GM23248 (cell line): Measurements from ENCODE around the gene IGF2BP1. TPM values are rescaled to one million over a fixed set of nuclear protein-coding genes. Genes with fewer than 3 reads are reported as not detected.
"Not testable (repeated sequence)": the region's sequence is repeated elsewhere in the genome, so short reads cannot be mapped to it uniquely, and the experiment has no call there.

Experiments
- DNase-seq: peaks from one replicate; pipeline ENCODE4 v3.0.0-alpha.2; 2015
- H2AFZ ChIP-seq: fragments of 200-600 bp; sonication (generic); 2 replicates; pipeline ENCODE4 v1.6.1; 2016; ENCODE audit warnings: antibody characterized with exemption
- H3F3A ChIP-seq: fragments of 200-600 bp; sonication (generic); 2 replicates; pipeline ENCODE4 v1.6.1; 2016; ENCODE audit warnings: mild to moderate bottlenecking, antibody characterized with exemption, mixed run types; ENCODE audit not compliant: insufficient read depth
- H3K27ac ChIP-seq: fragments of 200-600 bp; sonication (generic); 2 replicates; pipeline ENCODE4 v1.5.1; 2016; ENCODE audit warnings: mild to moderate bottlenecking
- H3K27me3 ChIP-seq: fragments of 200-600 bp; sonication (generic); replicated peaks from 2 replicates; pipeline ENCODE4 v1.6.1; 2016; ENCODE audit warnings: mild to moderate bottlenecking; ENCODE audit not compliant: insufficient read depth
- H3K36me3 ChIP-seq: fragments of 200-600 bp; sonication (generic); 2 replicates; pipeline ENCODE4 v1.6.1; 2016; ENCODE audit warnings: low read depth, mild to moderate bottlenecking
- H3K4me1 ChIP-seq: fragments of 200-600 bp; sonication (generic); 2 replicates; pipeline ENCODE4 v1.6.1; 2016; ENCODE audit warnings: mild to moderate bottlenecking; ENCODE audit not compliant: insufficient read depth
- H3K4me2 ChIP-seq: fragments of 200-600 bp; sonication (generic); one replicate; pipeline ENCODE4 v1.6.1; 2016; ENCODE audit warnings: mild to moderate bottlenecking; ENCODE audit not compliant: unreplicated experiment
- H3K4me3 ChIP-seq: fragments of 200-600 bp; sonication (generic); 2 replicates; pipeline ENCODE4 v1.5.1; 2016; ENCODE audit warnings: mild to moderate bottlenecking
- H3K79me2 ChIP-seq: fragments of 200-600 bp; sonication (generic); 2 replicates; pipeline ENCODE4 v1.6.1; 2016; ENCODE audit warnings: mild to moderate bottlenecking; ENCODE audit not compliant: insufficient read depth
- H3K9ac ChIP-seq: fragments of 200-600 bp; sonication (generic); 2 replicates; pipeline ENCODE4 v1.6.1; 2016; ENCODE audit warnings: mild to moderate bottlenecking
- H3K9me2 ChIP-seq: fragments of 200-600 bp; sonication (generic); 2 replicates; pipeline ENCODE4 v1.6.1; 2016; ENCODE audit warnings: mixed run types, mild to moderate bottlenecking, moderate library complexity; ENCODE audit not compliant: insufficient read depth
- H3K9me3 ChIP-seq: fragments of 200-600 bp; sonication (generic); one replicate; pipeline ENCODE4 v1.6.1; 2017; ENCODE audit warnings: low read depth
- H4K20me1 ChIP-seq: fragments of 200-600 bp; sonication (generic); 2 replicates; pipeline ENCODE4 v1.6.0; 2016; ENCODE audit not compliant: insufficient read depth
- EZH2 ChIP-seq: fragments of 200-600 bp; sonication (generic); IDR thresholded peaks from 2 replicates; pipeline ENCODE4 v1.6.1; 2018; ENCODE audit warnings: antibody characterized with exemption, mild to moderate bottlenecking; ENCODE audit not compliant: insufficient read depth, poor library complexity, severe bottlenecking
- EZH2phosphoT487 ChIP-seq: fragments of 200-600 bp; sonication (generic); IDR thresholded peaks from 2 replicates; pipeline ENCODE4 v1.6.1; 2018; ENCODE audit warnings: antibody characterized with exemption, moderate library complexity, mild to moderate bottlenecking, low read depth; ENCODE audit not compliant: insufficient read depth
- WGBS, 2 experiments: methylation state at CpG; one replicate each; pipeline ENCODE4 v1.1.6; 2015 to 2017; ENCODE audit warnings: low lambda C conversion rate in 2 of 2, low coverage in 1 of 2; ENCODE audit errors: missing lambda C conversion rate in 2 of 2; 5-methylcytosine and 5-hydroxymethylcytosine counted together
- in situ Hi-C: fragments of 300-500 bp; cut with MboI; formaldehyde crosslinking; loops from 2 replicates; pipeline ENCODE4 v1.15.0; 2020
- polyA plus RNA-seq: library from polyadenylated mRNA; unstranded; fragments of >200 nt; fragmentation: Nextera tagmentation; extraction: Ambion mirVana; gene quantifications from 2 replicates; pipeline ENCODE4 v1.2.1, GENCODE V29; 2016
- total RNA-seq: library from RNA; depleted of rRNA; stranded (reverse); fragments of >200 nt; shearing (Covaris generic); gene quantifications from 2 replicates; pipeline ENCODE4 v1.2.3, GENCODE V29; 2014

Gene IGF2BP1
- total and polyA plus RNA-seq, 2 experiments from 2014 or later, result 4.3 to 8.1 TPM

- DNase-seq, result no peak
- H3K27me3 ChIP-seq, result no peaks in the 10 kb centered on the region
- H3K9me2 ChIP-seq, result no peaks in the 10 kb centered on the region
- H3K4me2 ChIP-seq, result no peak overlapping the region
- H3F3A ChIP-seq, result no peaks in the 10 kb centered on the region
- no peak overlapping the region for H3K4me3 ChIP-seq
- in situ Hi-C loops, result no loop called here
- H3K36me3 ChIP-seq, result no peaks in the 10 kb centered on the region
- WGBS, 2 experiments, result 29% methylated on average over 3 of the region's 3 CpGs
- peaks cover 47% of the 10 kb centered on the region for H3K79me2 ChIP-seq
- no peak overlapping the region for H2AFZ ChIP-seq
- no peak overlapping the region for H3K27ac ChIP-seq
- H3K9me3 ChIP-seq, result no peaks in the 10 kb centered on the region
- H4K20me1 ChIP-seq, result no peaks in the 10 kb centered on the region
- no peak overlapping the region for H3K9ac ChIP-seq
- H3K4me1 ChIP-seq, result peaks cover 24% of the 10 kb centered on the region
- TF ChIP-seq EZH2 (no peak), EZH2phosphoT487 (no peak)
These were observed 27.3 kb downstream of the IGF2BP1 start for GRCh38 chr17:49024523-49024922.

GRCh38 chr17:49026447-49026846 lies 29.3 kb downstream of the IGF2BP1 start:
- H3K27ac ChIP-seq, H3F3A ChIP-seq, H3K9ac ChIP-seq, in situ Hi-C loops, H3K9me2 ChIP-seq, H3K27me3 ChIP-seq, H3K4me3 ChIP-seq, H3K4me2 ChIP-seq, H2AFZ ChIP-seq, H3K9me3 ChIP-seq, H3K36me3 ChIP-seq, DNase-seq, H4K20me1 ChIP-seq: not testable (repeated sequence)
- WGBS, 2 experiments, result 87 to 90% methylated on average over 4 of the region's 4 CpGs
- H3K79me2 ChIP-seq, result peaks cover 38% of the 10 kb centered on the region
- peaks cover 17% of the 10 kb centered on the region for H3K4me1 ChIP-seq

GRCh38 chr17:49028271-49028670 lies 31.1 kb downstream of the IGF2BP1 start:
- no peaks in the 10 kb centered on the region for H4K20me1 ChIP-seq
- H2AFZ ChIP-seq, result no peak overlapping the region
- no peaks in the 10 kb centered on the region for H3K9me2 ChIP-seq
- H3K9me3 ChIP-seq, result no peaks in the 10 kb centered on the region
- H3K4me2 ChIP-seq, result no peak overlapping the region
- no peak overlapping the region for H3K27ac ChIP-seq
- H3K4me3 ChIP-seq, result no peak overlapping the region
- no peaks in the 10 kb centered on the region for H3K27me3 ChIP-seq
- H3K79me2 ChIP-seq, result peaks cover 26% of the 10 kb centered on the region
- no peak overlapping the region for H3K9ac ChIP-seq
- H3K4me1 ChIP-seq, result no peaks in the 10 kb centered on the region
- WGBS, 2 experiments, result 72 to 88% methylated on average over 1 of the region's 1 CpG
- no peaks in the 10 kb centered on the region for H3K36me3 ChIP-seq
- no peak for DNase-seq
- TF ChIP-seq EZH2 (no peak), EZH2phosphoT487 (no peak)
- in situ Hi-C loops, result no loop called here
- no peaks in the 10 kb centered on the region for H3F3A ChIP-seq

GRCh38 chr17:49029801-49030200 lies 32.6 kb downstream of the IGF2BP1 start:
- Histone ChIP-seq H3K79me2 (peaks cover 12% of the 10 kb centered on the region), H3K4me2 (no peak overlapping the region), H2AFZ (no peak overlapping the region), H3K27me3 (no peaks in the 10 kb centered on the region), H3K9me2 (no peaks in the 10 kb centered on the region), H3F3A (no peaks in the 10 kb centered on the region), H3K36me3 (no peaks in the 10 kb centered on the region), H3K4me3 (no peak overlapping the region), H3K4me1 (no peaks in the 10 kb centered on the region), H3K9ac (no peak overlapping the region), H3K9me3 (no peaks in the 10 kb centered on the region), H4K20me1 (no peaks in the 10 kb centered on the region), H3K27ac (no peak overlapping the region)
- TF ChIP-seq EZH2phosphoT487 (no peak), EZH2 (no peak)
- in situ Hi-C loops, result loop anchor here (5.0 to 10.0 kb wide), 2 partner anchors 72 to 215 kb away; partner anchors contain the start of gene TTLL6
- 59 to 74% methylated on average over 3 of the region's 3 CpGs for WGBS, 2 experiments
- no peak for DNase-seq
